ENCODE measurements around the gene PRSS50.

- TF ChIP-seq CTCF (IDR thresholded peaks at IDR 0.05) (no peak), POLR2A (IDR thresholded peaks at IDR 0.05) (peak; percentile 67 to 81 (median 81))
These were observed 25.1 kb downstream of the PRSS50 start for GRCh38 chr3:46692566-46692990.

Measured in body of pancreas (tissue), 4 donors.